Stimulated activated CD4-positive, alpha-beta T cell treated with anti-CD3 and anti-CD28 coated beads, Interleukin-2, amount 100 ng/mL, for 48 hours (primary cell): ENCODE data around the gene NPTX2.
A peak's percentile ranks its signal among the peaks of the same experiment; 100 is the strongest.
"Not testable (repeated sequence)": the region's sequence is repeated elsewhere in the genome, so short reads cannot be mapped to it uniquely, and the experiment has no call there.

Experiments used
- DNase-seq, 2 donors: peaks; one replicate each; pipeline ENCODE4 v3.0.0-alpha.2; 2020

NPTX2 gene

GRCh38 chr7:98617051-98617959, at the start of gene NPTX2:
Gene NPTX2, plus strand, starts transcription at chr7:98617285. Its CDS starts 177 bp downstream, at chr7:98617462.
- peak in 1 of 2 donors; percentile 17 for DNase-seq

GRCh38 chr7:98567991-98568390, 49.1 kb upstream of the NPTX2 start:
- no peak for DNase-seq

GRCh38 chr7:98568891-98569290, 48.2 kb upstream of the NPTX2 start:
- no peak for DNase-seq

DNA sequence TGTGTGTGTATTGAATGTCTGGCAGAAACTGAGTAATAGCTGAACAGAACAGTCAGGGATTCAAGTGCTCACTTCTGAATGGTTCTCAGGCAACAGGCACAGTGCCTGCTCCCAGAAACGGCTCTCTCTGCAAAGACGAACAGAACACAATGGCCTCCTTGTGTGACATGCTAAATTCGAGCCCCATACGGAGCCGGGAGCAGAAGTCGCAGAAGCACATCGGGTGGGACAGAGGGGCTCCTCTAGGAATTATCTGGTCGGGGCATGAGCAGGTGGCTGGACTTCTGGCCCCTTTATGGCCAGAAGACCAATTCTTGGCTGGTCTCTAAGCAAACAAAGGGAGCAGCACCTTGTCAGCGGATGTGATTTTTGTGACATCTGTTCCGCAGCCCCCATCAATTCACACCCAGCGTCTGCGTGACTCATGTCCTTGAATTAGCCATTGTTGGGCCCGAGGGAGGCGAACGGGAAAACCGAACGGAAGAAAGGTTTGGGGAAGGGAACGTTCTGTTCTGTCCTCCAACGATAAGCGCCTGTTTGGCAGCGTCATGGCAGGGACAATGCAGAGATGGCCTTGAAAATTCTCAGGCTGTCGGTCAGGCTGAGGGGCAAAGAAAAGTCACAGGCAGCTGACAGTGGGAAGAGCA, 47.3 kb upstream of the NPTX2 start:
- DNase-seq: no peak

GRCh38 chr7:98571006-98571405, 46.1 kb upstream of the NPTX2 start:
- no peak for DNase-seq

DNA sequence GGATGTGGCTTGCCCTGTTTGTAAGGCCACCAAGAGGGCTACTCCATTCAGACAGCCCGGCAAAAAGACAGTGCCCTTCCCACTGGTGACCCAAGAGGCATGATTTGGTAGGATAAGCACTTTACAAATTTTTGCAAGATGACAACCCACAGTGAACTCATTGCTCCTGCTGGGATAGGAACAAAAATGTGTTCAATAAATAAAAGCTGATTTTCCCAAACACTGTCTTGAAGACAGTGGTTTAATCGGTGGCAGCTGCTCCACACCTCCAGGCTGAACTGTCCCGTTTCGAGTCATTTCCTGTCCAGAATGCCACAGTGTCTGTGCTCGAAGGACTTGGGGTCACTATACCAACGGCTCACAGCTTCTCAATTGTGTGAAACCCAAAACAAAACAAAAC, 45.1 kb upstream of the NPTX2 start:
- DNase-seq: no peak

DNA sequence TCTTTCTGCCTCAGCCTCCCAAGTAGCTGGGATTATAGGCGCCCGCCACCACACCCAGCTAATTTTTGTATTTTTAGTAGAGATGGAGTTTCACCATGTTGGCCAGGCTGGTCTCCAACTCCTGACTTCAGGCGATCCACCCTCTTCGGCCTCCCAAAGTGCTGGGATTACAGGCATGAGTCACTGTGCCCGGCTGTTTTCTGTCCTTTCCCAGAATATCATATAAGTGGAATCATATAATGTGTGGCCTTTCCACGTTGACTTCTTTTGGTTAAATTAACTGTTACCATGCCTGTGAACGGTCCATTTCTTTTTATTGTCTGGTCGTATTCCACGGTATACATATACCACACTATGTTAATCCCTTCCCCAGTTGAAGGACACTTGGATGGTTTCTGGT, 44.4 kb upstream of the NPTX2 start:
- DNase-seq: not testable (repeated sequence)

DNA sequence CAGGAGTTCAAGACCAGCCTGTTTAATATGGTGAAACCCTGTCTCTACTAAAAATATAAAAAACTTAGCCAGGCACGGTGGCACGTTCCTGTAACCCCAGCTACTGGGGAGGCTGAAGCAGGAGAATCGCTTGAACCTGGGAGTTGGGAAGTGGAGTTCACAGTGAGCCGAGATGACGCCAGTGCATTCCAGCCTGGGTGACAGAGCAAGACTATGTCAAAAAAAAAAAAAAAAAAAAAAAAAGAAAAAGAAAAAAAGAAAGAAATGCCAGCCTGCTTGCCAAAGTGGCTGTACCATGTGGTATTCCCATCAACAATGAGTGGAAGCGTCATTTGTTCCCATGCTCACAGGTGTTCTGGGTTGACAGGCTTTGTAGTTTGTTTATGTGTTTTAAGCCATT, 43.3 kb upstream of the NPTX2 start:
- DNase-seq: no peak

DNA sequence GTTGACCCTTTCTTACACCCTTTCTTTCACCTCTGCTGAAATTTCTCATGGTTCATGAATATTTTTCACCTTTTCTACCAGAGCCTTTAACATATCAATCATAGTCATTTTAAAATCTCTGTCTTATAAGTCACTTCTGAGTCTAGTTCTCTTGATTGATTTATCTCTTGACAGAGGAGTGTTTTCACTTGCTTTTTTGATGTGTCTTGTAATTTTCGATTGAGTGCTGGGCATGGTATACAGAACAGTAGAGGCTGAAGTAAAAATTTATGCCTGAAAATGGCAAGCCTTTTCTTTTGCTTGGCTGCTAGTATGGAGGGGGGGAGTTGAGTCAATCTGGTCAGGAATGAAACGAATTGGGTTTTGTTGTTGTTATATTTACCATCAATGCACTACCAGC, 41.2 kb upstream of the NPTX2 start:
- DNase-seq: no peak

- no peak for DNase-seq
These were observed 32.3 kb upstream of the NPTX2 start for GRCh38 chr7:98584830-98585229.

DNA sequence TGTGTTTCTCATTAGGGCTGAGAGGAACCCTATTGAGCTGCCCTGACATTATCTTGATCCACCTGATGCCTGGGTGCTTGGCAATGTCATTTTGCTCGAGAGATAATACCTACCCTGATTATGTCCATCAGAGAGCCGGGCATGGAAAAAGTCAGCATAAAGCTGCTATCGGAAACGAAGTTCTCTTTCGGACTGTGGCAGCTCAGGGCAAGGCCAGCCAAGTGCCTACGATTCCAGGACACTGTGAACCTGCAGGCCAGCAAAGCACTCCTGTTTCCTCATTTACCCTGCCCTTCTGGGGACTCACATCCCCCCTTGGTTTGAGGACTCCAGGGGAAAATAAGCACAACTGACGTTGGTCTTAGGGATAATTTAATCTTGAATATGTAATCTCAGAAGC, 25.2 kb upstream of the NPTX2 start:
- no peak for DNase-seq

DNA sequence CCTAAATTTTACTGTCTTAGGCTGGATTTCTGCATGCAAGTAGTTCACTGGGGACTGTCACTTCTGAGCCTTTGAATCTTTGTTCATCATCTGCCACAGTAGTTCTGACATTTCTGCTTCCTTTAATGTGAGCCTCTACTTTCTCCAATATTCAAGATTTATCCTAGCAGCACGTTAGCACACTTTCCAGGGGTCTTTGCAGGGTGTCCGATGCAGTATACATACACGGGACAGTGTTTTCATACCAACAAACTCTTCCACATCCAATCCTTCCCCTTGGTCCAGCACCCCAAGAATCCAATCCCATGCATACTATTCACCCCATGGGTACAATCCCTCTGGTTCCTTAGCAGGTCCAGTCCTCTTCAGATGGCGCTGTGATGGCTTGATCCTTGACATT, 22.7 kb upstream of the NPTX2 start:
- no peak for DNase-seq

DNA sequence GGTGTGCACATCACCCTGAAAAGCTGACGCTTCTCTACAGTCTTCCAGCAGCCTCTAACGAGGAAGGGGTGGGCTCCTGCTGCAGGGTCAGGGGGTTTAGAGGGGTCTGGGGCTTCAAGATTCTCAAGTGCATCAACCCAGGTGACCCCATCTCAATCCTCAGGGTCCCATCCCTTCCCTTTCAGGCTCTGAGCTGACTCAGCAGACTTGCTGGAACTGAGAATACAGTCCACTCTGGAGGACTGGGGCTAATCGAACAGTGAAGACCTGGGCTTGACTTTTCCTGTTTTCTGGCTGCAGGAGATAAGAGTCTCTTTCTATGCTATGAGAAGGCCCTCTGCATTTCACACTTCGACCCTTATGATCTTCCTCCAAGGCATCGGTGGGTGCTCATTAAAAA, 22.3 kb upstream of the NPTX2 start:
- no peak for DNase-seq

GRCh38 chr7:98598846-98599615, 18.1 kb upstream of the NPTX2 start:
- DNase-seq: no peak

DNA sequence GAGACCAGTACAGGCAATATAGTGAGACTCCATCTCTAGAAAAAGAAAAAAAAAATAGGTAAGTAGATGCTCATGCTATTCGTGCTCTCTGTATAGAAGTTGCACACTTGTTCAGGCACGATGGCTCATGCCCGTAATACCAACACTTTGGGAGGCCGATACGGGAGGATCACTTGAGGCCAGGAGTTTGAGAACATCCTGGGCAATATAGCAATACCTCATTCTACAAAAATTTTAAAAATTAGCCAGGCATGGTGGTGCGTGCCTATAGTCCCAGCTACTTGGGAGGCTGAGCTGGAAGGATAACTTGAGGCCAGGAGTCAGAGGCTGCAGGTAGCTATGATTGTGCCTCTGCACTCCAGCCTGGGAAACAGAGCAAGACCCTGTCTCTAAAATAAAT, 17.2 kb upstream of the NPTX2 start:
- no peak for DNase-seq

GRCh38 chr7:98602755-98603398, 14.2 kb upstream of the NPTX2 start:
- no peak for DNase-seq

DNA sequence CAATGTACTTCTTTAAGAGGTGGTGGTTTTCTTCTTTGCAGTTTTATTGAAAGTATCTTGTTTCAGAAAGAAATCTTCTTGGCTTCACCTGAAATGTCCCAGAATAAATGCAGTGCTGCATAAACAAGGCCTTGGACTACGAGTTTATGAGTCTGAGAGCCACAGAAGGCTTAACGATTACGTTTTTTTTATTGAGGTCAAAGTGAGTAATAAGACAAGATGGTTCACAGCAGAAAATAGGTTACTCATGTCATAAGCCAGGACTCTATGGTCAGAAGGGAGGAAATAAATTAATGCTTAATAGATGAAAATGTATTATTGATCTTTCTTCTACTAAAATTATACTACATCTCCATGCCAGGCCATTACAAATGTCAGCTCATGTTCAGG, 13.7 kb upstream of the NPTX2 start:
- no peak for DNase-seq

DNA sequence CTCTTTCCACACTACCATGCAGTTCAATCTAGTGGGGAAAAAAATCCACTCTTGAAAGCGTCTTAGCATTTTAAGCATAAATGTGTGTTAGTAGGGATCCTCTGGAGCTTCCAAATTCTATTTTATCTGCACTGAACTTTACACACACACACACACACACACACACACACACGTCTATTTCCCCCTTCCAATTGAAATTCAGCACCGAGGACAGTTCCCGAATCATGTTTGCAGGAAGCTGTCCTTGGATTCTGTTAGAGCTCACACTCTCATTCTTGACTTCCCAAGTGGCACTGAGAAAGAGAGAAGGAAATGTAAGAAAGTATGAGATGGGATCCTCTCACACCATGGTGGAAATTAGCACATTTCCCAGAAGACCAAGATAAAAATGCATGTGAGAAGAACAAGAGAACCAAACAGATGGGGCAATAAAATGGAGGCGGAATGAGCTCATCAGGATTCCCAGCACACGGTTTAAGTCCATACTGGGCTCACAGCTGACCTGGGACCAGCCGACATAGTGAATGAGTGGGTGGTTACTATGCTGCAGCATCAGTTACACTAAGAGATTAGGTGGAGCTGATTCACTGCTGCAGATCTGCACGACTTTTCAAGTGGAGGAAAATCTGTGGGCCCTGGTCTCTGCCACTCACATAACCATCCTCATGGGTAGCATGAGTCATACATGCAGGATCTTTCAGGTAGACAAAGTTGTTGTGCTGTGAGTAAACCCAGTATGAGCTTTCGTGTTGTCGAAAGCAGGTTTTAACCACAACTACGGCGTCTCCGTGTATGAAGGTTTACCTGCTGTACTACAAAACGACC, 3.3 kb upstream of the NPTX2 start:
- DNase-seq: no peak

DNA sequence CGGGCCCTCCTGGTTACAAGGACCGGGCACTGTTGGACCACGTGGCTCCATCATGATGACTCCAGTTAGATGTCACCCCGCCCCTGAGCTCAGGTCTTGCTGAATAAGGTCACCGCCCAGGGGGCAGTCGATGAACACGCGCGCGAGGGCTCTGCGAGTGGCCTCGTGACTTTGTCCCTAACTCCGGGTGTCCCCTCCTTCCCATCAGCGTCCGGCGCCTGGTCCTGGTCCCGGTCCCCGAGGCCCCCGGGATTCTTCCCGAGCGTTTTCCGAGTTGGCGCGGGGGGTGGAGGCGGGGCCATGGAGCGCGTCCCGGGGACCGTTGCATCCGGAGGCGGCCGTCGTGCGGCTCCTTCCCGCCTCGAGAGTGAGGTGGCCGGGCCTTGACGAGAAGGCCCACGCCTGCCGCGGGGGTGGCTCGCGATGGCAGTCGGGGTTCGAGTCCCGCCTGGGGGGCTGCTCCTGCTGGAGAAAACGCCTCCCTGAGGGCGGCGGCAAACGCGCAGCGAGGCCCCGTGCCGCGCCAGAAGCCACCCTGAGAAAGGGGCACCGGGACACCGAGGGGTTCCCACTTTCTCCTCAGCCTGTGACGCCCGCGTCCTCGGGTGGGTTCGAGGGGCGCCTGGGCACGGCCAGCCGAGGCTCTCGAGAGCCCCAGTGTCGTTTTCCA, 569 bp upstream of the NPTX2 start:
- no peak for DNase-seq

GRCh38 chr7:98617960-98618418, 904 bp downstream of the NPTX2 start:
- no peak for DNase-seq

DNA sequence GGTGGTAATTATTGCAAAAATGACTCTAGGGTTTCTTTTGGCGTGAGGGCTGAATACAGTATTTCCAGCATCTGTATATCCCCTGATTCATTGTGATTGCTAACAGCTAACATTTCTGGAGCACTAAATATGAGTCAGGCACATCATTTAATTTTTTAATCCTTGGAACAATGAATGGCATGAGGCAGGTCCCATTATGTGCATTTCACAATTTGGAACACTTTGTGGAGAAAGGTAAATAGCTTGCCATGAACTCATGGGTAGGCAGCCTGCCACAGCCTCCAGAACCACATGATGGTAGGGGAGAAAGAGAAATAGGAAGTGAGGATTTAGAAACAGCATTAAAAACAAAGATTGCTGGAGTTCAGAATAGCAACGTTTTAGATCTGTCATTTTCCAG, 1.7 kb downstream of the NPTX2 start:
- no peak for DNase-seq
